B cell (primary cell): ENCODE measurements around the gene POM121.

Source experiments
- EZH2 ChIP-seq: IDR thresholded peaks from 2 replicates; pipeline ENCODE4 v1.6.1; 2012; ENCODE audit warnings: borderline replicate concordance, low read depth, mild to moderate bottlenecking, moderate library complexity, low read length; ENCODE audit not compliant: insufficient read depth, poor library complexity, severe bottlenecking
- TF ChIP-seq, protein P1 (sequence below): fragments of 200-600 bp; IDR thresholded peaks from one replicate; pipeline ENCODE4 v1.8.0; 2022; ENCODE audit warnings: antibody characterized with exemption, mild to moderate bottlenecking

DNA sequence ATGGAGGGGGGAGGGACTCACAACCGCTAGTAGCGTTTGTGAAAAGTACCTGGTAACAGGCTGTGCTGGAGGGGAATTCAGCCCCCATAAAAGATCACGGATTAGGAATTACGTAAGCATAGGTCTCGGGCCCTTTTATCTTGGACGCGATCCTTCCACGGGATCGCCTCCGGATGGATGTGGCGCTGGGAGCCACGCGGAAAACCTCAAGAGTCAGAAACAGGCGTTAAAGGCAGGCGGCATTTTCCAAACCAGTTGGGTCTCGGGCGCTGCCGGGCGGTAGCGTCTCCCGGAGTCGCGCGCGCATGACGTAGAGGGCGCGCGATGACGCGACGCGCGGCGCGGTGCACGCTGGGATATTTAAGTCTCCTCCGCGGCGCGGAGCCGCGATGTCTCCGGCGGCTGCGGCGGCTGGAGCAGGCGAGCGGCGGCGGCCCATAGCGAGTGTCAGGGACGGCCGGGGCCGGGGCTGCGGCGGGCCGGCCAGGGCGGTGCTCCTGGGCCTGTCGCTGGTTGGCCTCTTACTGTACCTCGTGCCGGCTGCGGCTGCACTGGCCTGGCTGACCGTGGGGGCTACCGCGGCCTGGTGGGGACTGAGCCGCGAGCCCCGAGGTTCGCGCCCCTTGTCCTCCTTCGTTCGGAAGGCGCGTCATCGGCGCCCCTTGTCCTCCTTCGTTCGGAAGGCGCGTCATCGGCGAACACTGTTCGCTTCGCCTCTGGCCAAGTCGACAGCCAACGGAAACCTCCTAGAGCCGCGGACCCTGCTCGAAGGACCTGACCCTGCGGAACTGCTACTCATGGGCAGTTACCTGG lies at the start of gene POM121:
- no peak for TF ChIP-seq EZH2
- TF ChIP-seq, protein P1, sequence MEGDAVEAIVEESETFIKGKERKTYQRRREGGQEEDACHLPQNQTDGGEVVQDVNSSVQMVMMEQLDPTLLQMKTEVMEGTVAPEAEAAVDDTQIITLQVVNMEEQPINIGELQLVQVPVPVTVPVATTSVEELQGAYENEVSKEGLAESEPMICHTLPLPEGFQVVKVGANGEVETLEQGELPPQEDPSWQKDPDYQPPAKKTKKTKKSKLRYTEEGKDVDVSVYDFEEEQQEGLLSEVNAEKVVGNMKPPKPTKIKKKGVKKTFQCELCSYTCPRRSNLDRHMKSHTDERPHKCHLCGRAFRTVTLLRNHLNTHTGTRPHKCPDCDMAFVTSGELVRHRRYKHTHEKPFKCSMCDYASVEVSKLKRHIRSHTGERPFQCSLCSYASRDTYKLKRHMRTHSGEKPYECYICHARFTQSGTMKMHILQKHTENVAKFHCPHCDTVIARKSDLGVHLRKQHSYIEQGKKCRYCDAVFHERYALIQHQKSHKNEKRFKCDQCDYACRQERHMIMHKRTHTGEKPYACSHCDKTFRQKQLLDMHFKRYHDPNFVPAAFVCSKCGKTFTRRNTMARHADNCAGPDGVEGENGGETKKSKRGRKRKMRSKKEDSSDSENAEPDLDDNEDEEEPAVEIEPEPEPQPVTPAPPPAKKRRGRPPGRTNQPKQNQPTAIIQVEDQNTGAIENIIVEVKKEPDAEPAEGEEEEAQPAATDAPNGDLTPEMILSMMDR: no peak
